A549 treated with CpdA at 1 μM for 4 hours (cell line): ENCODE data around the gene NDUFAF3. TPM values are rescaled to one million over a fixed set of nuclear protein-coding genes. Genes with fewer than 3 reads are reported as not detected.

Experiments
- total RNA-seq: library from RNA; stranded (reverse); fragments of 200-300 nt; extraction: Qiagen RNA extraction; gene quantifications from 5 replicates; pipeline ENCODE4 v1.2.3, GENCODE V29; 2022; ENCODE audit warnings: low read depth

Gene NDUFAF3, protein sequence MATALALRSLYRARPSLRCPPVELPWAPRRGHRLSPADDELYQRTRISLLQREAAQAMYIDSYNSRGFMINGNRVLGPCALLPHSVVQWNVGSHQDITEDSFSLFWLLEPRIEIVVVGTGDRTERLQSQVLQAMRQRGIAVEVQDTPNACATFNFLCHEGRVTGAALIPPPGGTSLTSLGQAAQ
- 50.1 to 90.6 TPM (median 82.5 TPM) in 5 replicates for total RNA-seq

GRCh38 chr3:49021813-49022687 lies at the start of gene NDUFAF3:
Gene NDUFAF3 (plus strand): TSS chr3:49022121. CDS start chr3:49022145, 24 bp downstream.

GRCh38 chr3:48989796-48990635 lies 31.9 kb upstream of the NDUFAF3 start, which contains the start of gene P4HTM:
Gene P4HTM (plus strand): TSS chr3:48990241. CDS start chr3:48990257, 16 bp downstream.

DNA sequence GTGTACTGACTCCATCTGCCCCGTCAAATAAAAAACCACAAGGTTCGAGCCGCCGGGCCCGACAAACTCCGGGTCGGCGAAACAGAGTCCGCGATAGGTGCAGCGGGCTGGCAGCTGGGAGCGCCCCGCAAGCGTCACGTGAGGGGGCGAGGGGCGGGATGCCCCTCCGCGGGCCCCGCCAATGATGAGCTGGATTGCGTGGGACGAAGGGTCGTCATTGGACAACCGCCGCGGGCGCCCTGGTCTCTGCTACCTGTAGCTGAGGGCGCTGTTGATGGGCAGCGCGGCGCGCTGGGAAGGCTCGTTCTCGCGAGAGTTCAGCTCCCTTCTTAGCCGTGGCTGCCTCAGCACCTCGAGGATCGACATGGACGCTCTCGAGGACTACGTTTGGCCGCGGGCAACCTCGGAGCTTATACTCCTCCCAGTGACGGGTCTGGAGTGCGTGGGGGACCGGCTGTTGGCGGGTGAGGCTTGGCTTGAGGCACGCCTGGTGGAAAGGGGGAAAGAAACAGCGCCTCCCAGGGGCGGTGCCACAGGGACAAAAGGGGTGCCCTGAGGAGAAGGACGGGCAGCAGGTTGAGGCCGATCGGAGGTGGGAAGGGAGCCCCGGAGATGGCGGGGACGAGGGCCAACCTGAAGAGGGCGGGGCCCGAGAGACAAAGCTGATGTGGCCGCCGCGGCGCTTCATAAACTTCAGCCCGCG lies 14.7 kb upstream of the NDUFAF3 start, which contains the start of gene WDR6:
Gene WDR6 (plus strand): TSS at position 324 of the 703 bp plus-strand sequence. CDS start 41 bp downstream, at position 365.

DNA sequence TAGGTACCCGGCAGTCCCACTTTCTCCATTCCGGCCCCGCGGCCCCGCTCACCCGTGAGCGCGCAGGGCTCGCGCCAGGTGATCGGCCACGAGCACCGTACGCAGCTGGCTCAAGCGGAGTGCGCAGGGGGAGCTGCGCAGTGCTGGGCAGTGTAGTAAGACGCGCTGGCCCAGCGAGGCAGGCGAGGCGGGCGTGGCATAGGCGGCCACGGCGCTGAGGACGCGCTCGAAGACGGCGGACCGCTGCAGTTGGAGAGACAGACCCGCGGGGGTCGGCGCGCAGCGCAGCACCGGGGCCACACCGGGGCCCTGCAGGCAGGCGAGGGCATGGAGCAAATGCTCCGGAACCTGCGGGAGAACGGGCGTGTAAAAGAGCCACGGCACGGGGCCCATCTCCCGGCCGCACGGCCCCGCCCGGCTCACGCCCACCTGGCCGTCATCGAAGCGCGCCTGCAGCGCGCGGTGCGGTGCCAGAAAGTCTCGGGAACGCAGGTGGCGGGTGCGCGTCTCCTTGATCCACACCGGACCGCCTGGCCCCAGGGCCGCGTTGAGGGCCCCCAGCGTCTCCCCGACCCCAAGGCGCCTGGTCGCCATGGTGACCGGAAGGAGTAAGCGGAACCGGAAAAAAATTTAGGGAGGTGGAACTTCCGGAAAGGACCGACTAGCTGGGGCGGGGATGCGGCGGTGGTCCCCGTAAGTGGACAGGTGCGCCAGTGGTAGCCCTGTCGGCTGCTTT lies 3.8 kb upstream of the NDUFAF3 start, which contains the start of gene DALRD3:
Gene DALRD3 (minus strand): TSS at position 610 of the 736 bp plus-strand sequence. CDS start 16 bp downstream, at position 594.

GRCh38 chr3:49028673-49029562 lies 7.0 kb downstream of the NDUFAF3 start, which contains the start of gene IMPDH2:
Gene IMPDH2 (minus strand): TSS chr3:49029398. CDS start chr3:49029350, 48 bp downstream.

Other genes starting within 250 kb of the NDUFAF3 start
- gene PRKAR2A, start 174.2 kb upstream of the NDUFAF3 start, total RNA-seq = 15.5 to 19.3 TPM (median 17.9 TPM) in 5 replicates
- 9.9 to 11.8 TPM (median 10.8 TPM) in 5 replicates for gene SLC25A20, start 123.2 kb upstream of the NDUFAF3 start, total RNA-seq
- gene ARIH2, start 103.3 kb upstream of the NDUFAF3 start, total RNA-seq = 58.2 to 64.1 TPM (median 62.6 TPM) in 5 replicates
- gene P4HTM, start 31.9 kb upstream of the NDUFAF3 start, total RNA-seq = 11.7 to 19.5 TPM (median 18.6 TPM) in 5 replicates
- gene WDR6, start 14.7 kb upstream of the NDUFAF3 start, total RNA-seq = 68.1 to 80.6 TPM (median 71.0 TPM) in 5 replicates
- 16.7 to 25.0 TPM (median 24.7 TPM) in 5 replicates for gene DALRD3, start 3.5 kb upstream of the NDUFAF3 start, total RNA-seq
- 154 to 174 TPM (median 168 TPM) in 5 replicates for gene IMPDH2, start 7.3 kb downstream of the NDUFAF3 start, total RNA-seq
- gene QRICH1, start 72.0 kb downstream of the NDUFAF3 start, total RNA-seq = 37.3 to 42.6 TPM (median 38.8 TPM) in 5 replicates
- 124 to 161 TPM (median 149 TPM) in 5 replicates for gene QARS1, start 82.6 kb downstream of the NDUFAF3 start, total RNA-seq
- gene USP19, start 98.7 kb downstream of the NDUFAF3 start, total RNA-seq = 20.0 to 26.9 TPM (median 23.7 TPM) in 5 replicates
- 75.5 to 100.0 TPM (median 84.8 TPM) in 5 replicates for gene LAMB2, start 110.9 kb downstream of the NDUFAF3 start, total RNA-seq
- gene CCDC71, start 144.2 kb downstream of the NDUFAF3 start, total RNA-seq = 10.1 to 17.1 TPM (median 13.0 TPM) in 5 replicates
- 4.1 to 5.5 TPM (median 4.5 TPM) in 5 replicates for gene KLHDC8B, start 149.5 kb downstream of the NDUFAF3 start, total RNA-seq